GM21528 (cell line): ENCODE results near the gene MYH8.

ENCODE experiments used
- ATAC-seq: cut with Tn5 transposase; IDR thresholded peaks from one replicate; pipeline ENCODE4 v1.9.1; 2021; ENCODE audit warnings: mild to moderate bottlenecking, moderate library complexity; ENCODE audit not compliant: unreplicated experiment, low FRiP score

Gene MYH8

DNA sequence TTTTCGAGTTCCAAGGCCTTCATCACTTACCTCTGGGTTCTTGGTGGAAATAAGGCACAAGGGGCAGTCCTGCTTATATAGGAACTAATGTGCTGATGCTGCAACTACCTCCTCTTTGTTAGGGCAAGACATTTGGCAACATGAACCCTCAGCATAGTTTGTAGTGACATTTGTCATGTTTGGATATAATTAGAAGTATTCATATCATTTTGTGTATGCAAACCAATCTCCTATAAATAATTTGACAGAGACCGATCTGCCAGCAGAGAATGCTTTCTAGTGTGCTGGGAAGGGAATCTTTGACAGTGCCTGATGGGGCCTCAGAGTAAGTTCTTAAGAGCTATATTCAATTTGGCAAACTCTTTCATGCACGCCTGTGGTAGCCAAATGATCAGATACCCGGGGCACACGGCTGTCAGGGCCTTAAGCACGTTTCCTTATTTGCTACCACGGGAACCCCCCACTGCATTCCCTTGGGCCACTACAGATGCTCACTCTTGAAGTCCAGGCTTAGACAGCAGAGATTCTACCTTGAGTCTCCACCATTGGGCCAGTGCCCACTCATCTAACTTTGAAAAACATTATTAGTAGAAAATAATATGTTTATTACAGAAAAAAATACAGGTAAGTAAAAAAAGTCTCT, at the start of gene MYH8:
Gene MYH8 (minus strand): TSS at position 51 of the 643 bp plus-strand sequence. CDS start 1,723 bp downstream, outside the sequence.
- ATAC-seq, result no peak

- no peak for ATAC-seq
Measured at GRCh38 chr17:10469459-10469858, 47.7 kb upstream of the MYH8 start, which contains the start of gene MYH4. Gene MYH4, minus strand, starts transcription at chr17:10469559. Its CDS starts 2,814 bp downstream, at chr17:10466745.

- no peak for ATAC-seq
Measured at GRCh38 chr17:10463402-10463801, 41.7 kb upstream of the MYH8 start.

- no peak for ATAC-seq
Measured at GRCh38 chr17:10460062-10460461, 38.3 kb upstream of the MYH8 start.

GRCh38 chr17:10458701-10459100, 37.0 kb upstream of the MYH8 start:
- ATAC-seq, result no peak

- no peak for ATAC-seq
Measured at GRCh38 chr17:10457952-10458351, 36.2 kb upstream of the MYH8 start.

DNA sequence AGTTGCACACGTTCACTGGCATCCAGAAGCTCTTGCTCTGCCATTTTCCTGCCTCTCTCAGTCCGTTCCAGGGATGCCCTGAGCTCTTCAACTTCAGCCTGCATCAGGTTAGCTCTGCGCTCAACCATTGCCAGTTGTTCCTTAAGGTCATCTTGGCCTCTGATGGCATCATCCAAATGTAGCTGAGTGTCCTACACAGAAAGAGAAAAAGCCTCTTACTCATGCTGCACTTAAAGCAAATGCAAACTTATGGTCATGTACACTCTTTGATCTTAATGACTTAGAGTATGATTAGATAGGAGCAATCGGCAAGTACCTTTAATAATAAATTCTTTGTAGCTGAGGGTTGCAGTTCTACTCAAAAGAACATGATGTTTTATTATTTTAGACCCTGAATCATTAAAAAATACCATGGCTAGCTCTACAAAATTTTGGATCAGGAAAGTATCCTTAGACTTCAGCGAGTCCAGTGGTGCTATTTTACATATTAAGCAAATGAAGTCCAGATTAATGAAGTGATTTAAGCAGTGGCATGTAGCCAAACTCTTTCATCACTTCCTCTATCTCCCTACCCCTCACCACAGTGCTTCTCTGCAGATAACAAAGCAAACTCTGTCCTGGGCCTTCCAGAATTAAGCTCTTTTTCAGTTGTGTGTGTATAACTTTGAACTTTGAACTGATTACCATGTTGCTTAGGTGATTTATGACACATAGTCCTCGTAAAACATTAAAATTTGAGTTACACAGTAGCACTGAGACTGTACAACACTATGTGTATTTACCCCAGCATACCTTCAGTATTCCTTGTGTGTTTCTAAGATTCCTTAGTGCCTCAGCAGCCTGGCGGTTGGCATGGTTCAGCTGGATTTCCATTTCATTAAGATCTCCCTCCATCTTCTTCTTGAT, 25.5 kb upstream of the MYH8 start:
- no peak for ATAC-seq

GRCh38 chr17:10439816-10440215, 18.1 kb upstream of the MYH8 start:
- no peak for ATAC-seq

DNA sequence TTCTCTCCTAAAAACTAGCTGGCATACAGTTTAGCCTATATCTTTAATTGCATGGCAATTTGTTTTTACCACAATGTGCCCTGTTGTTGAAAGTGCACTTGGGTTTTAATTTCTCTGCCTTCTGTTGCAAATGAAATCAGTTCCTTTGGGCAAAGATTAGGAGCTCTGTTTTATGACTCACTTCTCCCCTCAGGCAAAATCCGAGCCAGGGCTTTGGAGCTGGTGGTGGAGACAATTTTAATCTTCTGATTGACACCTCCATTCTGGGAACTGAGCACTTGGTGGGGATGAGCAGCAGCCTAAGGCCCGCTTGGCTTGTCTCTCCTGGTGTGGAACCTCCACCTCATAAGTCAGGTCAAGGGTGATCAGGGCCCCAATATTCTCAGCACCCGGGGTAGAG, 13.3 kb upstream of the MYH8 start:
- no peak for ATAC-seq

DNA sequence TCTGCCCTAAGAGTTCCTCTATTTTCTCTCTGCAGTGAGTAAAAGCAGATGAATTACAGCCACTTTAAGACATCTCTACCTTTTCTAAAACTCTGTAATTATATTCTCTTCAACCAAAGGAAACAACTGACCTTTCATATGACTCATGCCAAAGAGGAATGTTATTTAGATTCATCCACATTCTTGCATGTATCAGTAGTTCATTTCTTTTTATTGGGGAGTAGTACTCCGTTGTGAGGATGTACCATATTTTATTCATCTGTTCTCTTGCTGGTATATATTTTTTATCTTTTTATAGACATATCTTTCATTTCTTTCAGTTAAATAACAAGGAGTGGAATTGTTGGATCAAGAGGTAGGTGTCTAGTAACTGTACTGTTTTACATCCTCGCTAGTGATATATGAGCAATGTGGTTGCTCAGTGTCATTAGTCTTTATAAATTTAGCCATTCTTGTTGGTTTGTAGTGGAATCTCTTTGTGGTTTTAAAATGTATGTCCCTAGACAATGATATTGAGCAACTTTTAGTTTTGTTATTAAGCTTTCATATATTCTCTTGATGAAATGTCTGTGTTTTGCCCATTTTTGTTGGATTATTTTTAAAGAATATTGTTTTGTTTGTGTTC, 7.8 kb upstream of the MYH8 start:
- no peak for ATAC-seq

DNA sequence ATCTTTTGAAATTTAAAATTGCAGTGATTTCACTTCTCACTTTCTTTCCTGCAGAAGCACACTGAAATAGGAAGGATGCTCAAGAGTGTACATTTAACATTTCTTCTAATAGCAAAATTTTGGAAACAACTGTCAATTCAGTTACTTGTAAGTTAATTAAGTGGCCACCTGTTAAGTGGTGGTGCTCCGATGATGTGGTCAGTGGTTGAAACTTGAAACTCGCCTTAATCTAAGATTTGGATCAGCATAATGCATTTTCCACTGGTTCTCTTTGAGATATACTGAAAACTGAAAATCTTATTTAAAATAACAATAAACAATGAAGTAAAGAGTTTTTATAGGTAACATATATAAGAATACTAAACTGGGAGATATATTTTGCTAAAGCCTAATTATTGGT, 7.0 kb upstream of the MYH8 start:
- ATAC-seq, result no peak

DNA sequence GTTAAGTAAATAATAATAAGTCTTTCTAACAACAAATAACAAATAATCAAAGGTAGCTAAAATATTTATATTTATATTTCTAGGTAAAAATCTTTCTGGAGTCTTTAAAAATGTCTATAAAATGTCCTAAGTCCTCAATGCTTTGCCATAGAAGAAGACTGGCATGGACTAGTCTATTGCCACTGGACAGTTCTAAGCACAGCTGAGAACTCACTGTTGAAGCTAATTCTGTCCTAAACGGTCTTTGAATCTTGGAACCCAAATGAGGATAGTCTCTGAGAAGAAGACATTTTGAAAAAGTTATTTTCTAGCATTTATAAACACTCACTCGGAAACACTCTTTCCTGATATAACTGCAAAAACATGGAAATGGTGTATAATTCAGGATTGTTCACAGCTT, 539 bp downstream of the MYH8 start:
- no peak for ATAC-seq

- ATAC-seq, result no peak
Measured at GRCh38 chr17:10420811-10421210, 939 bp downstream of the MYH8 start.

DNA sequence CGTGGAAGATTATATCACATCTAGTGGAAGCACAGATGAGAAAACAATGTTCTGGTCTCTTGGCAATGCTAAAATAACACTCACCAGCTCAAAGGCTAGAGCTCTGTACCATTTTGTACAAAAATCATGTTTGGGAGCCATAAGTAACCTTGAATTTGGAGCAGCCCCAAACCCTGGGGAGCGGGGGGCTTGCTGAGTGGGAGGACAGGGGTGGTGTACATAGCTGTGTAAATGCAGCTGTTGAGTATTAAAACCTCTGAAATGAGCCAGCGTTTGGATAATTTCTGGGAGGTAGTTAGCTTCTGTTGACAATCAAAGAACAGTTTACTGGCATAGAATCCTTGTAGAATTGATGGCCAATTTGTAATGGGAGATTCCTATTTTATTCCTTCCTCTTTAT, 4.3 kb downstream of the MYH8 start:
- no peak for ATAC-seq

GRCh38 chr17:10415161-10415560, 6.6 kb downstream of the MYH8 start:
- ATAC-seq, result no peak

DNA sequence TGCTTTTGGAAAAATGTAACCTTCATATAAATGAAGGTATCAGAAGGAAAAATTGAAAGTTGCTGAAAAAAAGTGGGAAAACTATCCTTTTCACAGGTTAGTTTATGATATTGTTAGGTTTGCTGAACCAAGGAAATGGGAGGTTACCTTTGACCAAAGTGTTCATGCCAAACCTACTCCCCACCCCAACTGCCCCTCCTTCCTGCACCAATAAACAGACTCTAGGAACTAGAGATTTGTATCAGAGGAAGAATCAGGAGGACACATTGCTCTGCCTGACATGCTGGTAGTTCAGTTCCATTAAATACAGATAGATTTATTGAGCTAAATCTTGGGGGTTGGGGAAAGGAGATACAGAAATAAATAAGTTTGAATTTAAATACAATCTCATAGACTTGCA, 18.2 kb downstream of the MYH8 start:
- ATAC-seq, result no peak

GRCh38 chr17:10398352-10398751, 23.4 kb downstream of the MYH8 start:
- no peak for ATAC-seq

GRCh38 chr17:10396524-10397163, 25.1 kb downstream of the MYH8 start:
- ATAC-seq, result no peak

- ATAC-seq, result no peak
Measured at GRCh38 chr17:10394201-10394887, 27.4 kb downstream of the MYH8 start.

GRCh38 chr17:10392880-10393279, 28.9 kb downstream of the MYH8 start:
- ATAC-seq, result no peak
